NCI-H2196 treated with DMSO at 0.1 percent for 48 hours (cell line): Measurements from ENCODE around the gene ZMIZ2.

Source experiments
- DNase-seq: peaks from one replicate; lab custom pipeline; 2025; ENCODE audit not compliant: unreplicated experiment; lab: John Stamatoyannopoulos, UW

Gene ZMIZ2

GRCh38 chr7:44755698-44756627 lies 7.3 kb downstream of the ZMIZ2 start:
- DNase-seq = no peak

- no peak for DNase-seq
Observed at GRCh38 chr7:44756904-44757303, 8.3 kb downstream of the ZMIZ2 start.

GRCh38 chr7:44757311-44757710 lies 8.7 kb downstream of the ZMIZ2 start:
- no peak for DNase-seq

GRCh38 chr7:44757739-44758138 lies 9.1 kb downstream of the ZMIZ2 start:
- DNase-seq = no peak

- no peak for DNase-seq
Observed at GRCh38 chr7:44759246-44759645, 10.6 kb downstream of the ZMIZ2 start.

GRCh38 chr7:44760034-44760580 lies 11.5 kb downstream of the ZMIZ2 start:
- DNase-seq = no peak

- DNase-seq = no peak
Observed at GRCh38 chr7:44761207-44762161, 12.8 kb downstream of the ZMIZ2 start.

GRCh38 chr7:44762300-44762699 lies 13.7 kb downstream of the ZMIZ2 start:
- no peak for DNase-seq

- DNase-seq = no peak
Observed at GRCh38 chr7:44762726-44763522, 14.3 kb downstream of the ZMIZ2 start.

GRCh38 chr7:44764081-44764480 lies 15.4 kb downstream of the ZMIZ2 start:
- DNase-seq = no peak

- DNase-seq = no peak
Observed at GRCh38 chr7:44764665-44765578, 16.3 kb downstream of the ZMIZ2 start.

- no peak for DNase-seq
Observed at GRCh38 chr7:44765579-44766415, 17.1 kb downstream of the ZMIZ2 start.

- DNase-seq = no peak
Observed at GRCh38 chr7:44766416-44766801, 17.8 kb downstream of the ZMIZ2 start.

- DNase-seq = no peak
Observed at GRCh38 chr7:44767134-44767911, 18.7 kb downstream of the ZMIZ2 start.

GRCh38 chr7:44767912-44768627 lies 19.4 kb downstream of the ZMIZ2 start:
- peak; percentile 48 for DNase-seq

- DNase-seq = no peak
Observed at GRCh38 chr7:44768628-44769371, 20.2 kb downstream of the ZMIZ2 start.

- DNase-seq = no peak
Observed at GRCh38 chr7:44769376-44769775, 20.7 kb downstream of the ZMIZ2 start.
